ENCODE data around the gene POU6F2.
"Not testable (repeated sequence)": the region's sequence is repeated elsewhere in the genome, so short reads cannot be mapped to it uniquely, and the experiment has no call there.

The POU6F2 gene

GRCh38 chr7:38978491-38978890 is 782 bp downstream of the POU6F2 start:
- in situ Hi-C loops (cut with HindIII; ENCODE audit: low sequenced_read_pairs), result no loop called here

- in situ Hi-C loops (cut with HindIII; ENCODE audit: low sequenced_read_pairs), result no loop called here
These were observed 14.5 kb downstream of the POU6F2 start for GRCh38 chr7:38992203-38992602.

- in situ Hi-C loops (cut with HindIII; ENCODE audit: low sequenced_read_pairs), result no loop called here
These were observed 23.9 kb downstream of the POU6F2 start for GRCh38 chr7:39001595-39001994.

- in situ Hi-C loops (cut with HindIII; ENCODE audit: low sequenced_read_pairs), result no loop called here
These were observed 25.0 kb downstream of the POU6F2 start for GRCh38 chr7:39002755-39003154.

GRCh38 chr7:39005036-39005435 is 27.3 kb downstream of the POU6F2 start:
- in situ Hi-C loops (cut with HindIII; ENCODE audit: low sequenced_read_pairs), result no loop called here

GRCh38 chr7:39005461-39005860 is 27.8 kb downstream of the POU6F2 start:
- in situ Hi-C loops (cut with HindIII; ENCODE audit: low sequenced_read_pairs), result no loop called here

GRCh38 chr7:39013049-39013939 is 35.6 kb downstream of the POU6F2 start:
- in situ Hi-C loops (cut with HindIII; ENCODE audit: low sequenced_read_pairs), result not testable (repeated sequence)

- in situ Hi-C loops (cut with HindIII; ENCODE audit: low sequenced_read_pairs), result no loop called here
These were observed 38.9 kb downstream of the POU6F2 start for GRCh38 chr7:39016609-39017008.

- in situ Hi-C loops (cut with HindIII; ENCODE audit: low sequenced_read_pairs), result no loop called here
These were observed 39.7 kb downstream of the POU6F2 start for GRCh38 chr7:39017369-39017915.

GRCh38 chr7:39022796-39023195 is 45.1 kb downstream of the POU6F2 start:
- in situ Hi-C loops (cut with HindIII; ENCODE audit: low sequenced_read_pairs), result no loop called here

- in situ Hi-C loops (cut with HindIII; ENCODE audit: low sequenced_read_pairs), result no loop called here
These were observed 49.8 kb downstream of the POU6F2 start for GRCh38 chr7:39027491-39027890.

GRCh38 chr7:39033885-39034624 is 56.3 kb downstream of the POU6F2 start:
- in situ Hi-C loops (cut with HindIII; ENCODE audit: low sequenced_read_pairs), result no loop called here

GRCh38 chr7:39035156-39035555 is 57.4 kb downstream of the POU6F2 start:
- in situ Hi-C loops (cut with HindIII; ENCODE audit: low sequenced_read_pairs), result no loop called here

GRCh38 chr7:39035903-39036302 is 58.2 kb downstream of the POU6F2 start:
- in situ Hi-C loops (cut with HindIII; ENCODE audit: low sequenced_read_pairs), result no loop called here

GRCh38 chr7:39042670-39043069 is 65.0 kb downstream of the POU6F2 start:
- in situ Hi-C loops (cut with HindIII; ENCODE audit: low sequenced_read_pairs), result no loop called here

GRCh38 chr7:39043531-39043930 is 65.8 kb downstream of the POU6F2 start:
- in situ Hi-C loops (cut with HindIII; ENCODE audit: low sequenced_read_pairs), result no loop called here

- in situ Hi-C loops (cut with HindIII; ENCODE audit: low sequenced_read_pairs), result no loop called here
These were observed 66.8 kb downstream of the POU6F2 start for GRCh38 chr7:39044489-39044888.

- in situ Hi-C loops (cut with HindIII; ENCODE audit: low sequenced_read_pairs), result no loop called here
These were observed 67.5 kb downstream of the POU6F2 start for GRCh38 chr7:39045231-39045630.

- in situ Hi-C loops (cut with HindIII; ENCODE audit: low sequenced_read_pairs), result no loop called here
These were observed 73.6 kb downstream of the POU6F2 start for GRCh38 chr7:39051279-39051678.

- in situ Hi-C loops (cut with HindIII; ENCODE audit: low sequenced_read_pairs), result no loop called here
These were observed 74.0 kb downstream of the POU6F2 start for GRCh38 chr7:39051707-39052106.

- in situ Hi-C loops (cut with HindIII; ENCODE audit: low sequenced_read_pairs), result no loop called here
These were observed 77.0 kb downstream of the POU6F2 start for GRCh38 chr7:39054731-39055130.

GRCh38 chr7:39056153-39056552 is 78.4 kb downstream of the POU6F2 start:
- in situ Hi-C loops (cut with HindIII; ENCODE audit: low sequenced_read_pairs), result no loop called here
